Measurements from ENCODE around the gene ADAM12. TPM values are rescaled to one million over a fixed set of nuclear protein-coding genes. Genes with fewer than 3 reads are reported as not detected.

ADAM12 gene
- total RNA-seq, 3 donors from 2014 or later (not counting 1 experiment from before 2014, with no cell fraction given): 1.6 to 1.9 (median 1.8) TPM

GRCh38 chr10:126408953-126409641, 20.8 kb upstream of the ADAM12 start:
- intact Hi-C loops (cut with micrococcal nuclease): no loop called here
- no peak overlapping the region for H3K27ac Mint-ChIP-seq
- Histone ChIP-seq H3K4me3 (ENCODE audit: low read length) (no peak overlapping the region), H3K9me3 (ENCODE audit: control insufficient read depth, insufficient read depth, low read length) (no peaks in the 10 kb centered on the region), H3K27me3 (ENCODE audit: control insufficient read depth, insufficient read depth, low read length) (no peaks in the 10 kb centered on the region), H3K4me1 (ENCODE audit: control insufficient read depth, insufficient read depth, low read length) (no peaks in the 10 kb centered on the region), H3K36me3 (ENCODE audit: control insufficient read depth, insufficient read depth, low read length) (no peaks in the 10 kb centered on the region), H3K27ac (ENCODE audit: low read length) (no peak overlapping the region)
- DNase-seq: no peak
- no peak for TF ChIP-seq CTCF (IDR thresholded peaks at IDR 0.05)
- no peaks in the 10 kb centered on the region for H3K4me1 Mint-ChIP-seq
- no peak overlapping the region for H3K4me3 Mint-ChIP-seq
- H3K27me3 Mint-ChIP-seq (ENCODE audit: low read depth in 2 of 2): peaks cover 5 to 20% of the 10 kb centered on the region in 2 donors
- WGBS (ENCODE audit: insufficient coverage): 27% methylated on average over 11 of the region's 11 CpGs
- ATAC-seq: no peak
- H3K36me3 Mint-ChIP-seq: no peaks in the 10 kb centered on the region
- no peaks in the 10 kb centered on the region for H3K9me3 Mint-ChIP-seq

GRCh38 chr10:126407831-126408230, 19.6 kb upstream of the ADAM12 start:
- Mint-ChIP-seq H3K4me1 (no peaks in the 10 kb centered on the region), H3K27me3 (ENCODE audit: low read depth in 2 of 2) (peaks cover 5 to 20% of the 10 kb centered on the region in 2 donors), H3K9me3 (no peaks in the 10 kb centered on the region), H3K4me3 (no peak overlapping the region), H3K36me3 (no peaks in the 10 kb centered on the region), H3K27ac (no peak overlapping the region)
- WGBS (ENCODE audit: insufficient coverage): 74% methylated on average over 2 of the region's 2 CpGs
- no peaks in the 10 kb centered on the region for H3K9me3 ChIP-seq (ENCODE audit: control insufficient read depth, insufficient read depth, low read length)
- TF ChIP-seq CTCF (IDR thresholded peaks at IDR 0.05): no peak
- H3K36me3 ChIP-seq (ENCODE audit: control insufficient read depth, insufficient read depth, low read length): no peaks in the 10 kb centered on the region
- no peak overlapping the region for H3K27ac ChIP-seq (ENCODE audit: low read length)
- H3K4me1 ChIP-seq (ENCODE audit: control insufficient read depth, insufficient read depth, low read length): no peaks in the 10 kb centered on the region
- DNase-seq: no peak
- ATAC-seq: no peak
- no peaks in the 10 kb centered on the region for H3K27me3 ChIP-seq (ENCODE audit: control insufficient read depth, insufficient read depth, low read length)
- intact Hi-C loops (cut with micrococcal nuclease): no loop called here
- H3K4me3 ChIP-seq (ENCODE audit: low read length): no peak overlapping the region

- Mint-ChIP-seq H3K36me3 (no peaks in the 10 kb centered on the region), H3K27ac (no peak overlapping the region), H3K27me3 (ENCODE audit: low read depth in 2 of 2) (peaks cover 13 to 33% of the 10 kb centered on the region in 2 donors), H3K4me3 (no peak overlapping the region), H3K9me3 (no peaks in the 10 kb centered on the region), H3K4me1 (no peaks in the 10 kb centered on the region)
- DNase-seq (no peak), ATAC-seq (no peak)
- 79% methylated on average over 5 of the region's 6 CpGs for WGBS (ENCODE audit: insufficient coverage)
- Histone ChIP-seq H3K27ac (ENCODE audit: low read length) (no peak overlapping the region), H3K9me3 (ENCODE audit: control insufficient read depth, insufficient read depth, low read length) (no peaks in the 10 kb centered on the region), H3K4me3 (ENCODE audit: low read length) (no peak overlapping the region), H3K27me3 (ENCODE audit: control insufficient read depth, insufficient read depth, low read length) (no peaks in the 10 kb centered on the region), H3K36me3 (ENCODE audit: control insufficient read depth, insufficient read depth, low read length) (no peaks in the 10 kb centered on the region), H3K4me1 (ENCODE audit: control insufficient read depth, insufficient read depth, low read length) (no peaks in the 10 kb centered on the region)
- no peak for TF ChIP-seq CTCF (IDR thresholded peaks at IDR 0.05)
- intact Hi-C loops (cut with micrococcal nuclease): no loop called here
Measured at GRCh38 chr10:126405239-126405775, 17.0 kb upstream of the ADAM12 start.
